Mesothelial cell of epicardium (in vitro differentiated cells): Measurements from ENCODE around the gene PLD5. TPM values are rescaled to one million over a fixed set of nuclear protein-coding genes. Genes with fewer than 3 reads are reported as not detected.
"Not testable (repeated sequence)": the region's sequence is repeated elsewhere in the genome, so short reads cannot be mapped to it uniquely, and the experiment has no call there.

Experiments used
- DNase-seq, 2 experiments: peaks; one replicate each; pipeline ENCODE4 v3.0.0; 2021; ENCODE audit warnings: low spot score in 2 of 2; ENCODE audit not compliant: unreplicated experiment in 2 of 2
- H3K27ac Mint-ChIP-seq: 2 replicates; pipeline ENCODE4 v1.8.0; 2021; ENCODE audit warnings: mixed read lengths
- H3K27me3 Mint-ChIP-seq: 2 replicates; pipeline ENCODE4 v1.8.0; 2021; ENCODE audit warnings: low read depth, mixed read lengths
- H3K36me3 Mint-ChIP-seq: 2 replicates; pipeline ENCODE4 v1.8.0; 2021; ENCODE audit warnings: mixed read lengths
- H3K4me1 Mint-ChIP-seq: 2 replicates; pipeline ENCODE4 v1.8.0; 2021; ENCODE audit warnings: mixed read lengths
- H3K4me3 Mint-ChIP-seq: 2 replicates; pipeline ENCODE4 v1.8.0; 2021; ENCODE audit warnings: mild to moderate bottlenecking, moderate library complexity, mixed read lengths
- H3K9me3 Mint-ChIP-seq: 2 replicates; pipeline ENCODE4 v1.8.0; 2021; ENCODE audit warnings: mixed read lengths
- total RNA-seq: library from RNA; stranded (reverse); gene quantifications from 3 replicates; pipeline ENCODE4 v1.2.1, GENCODE V29; 2021
- TF ChIP-seq, protein P1 (sequence below): fragments of 200-600 bp; sonication (generic); IDR thresholded peaks from one replicate; pipeline ENCODE4 v1.5.0; 2021; ENCODE audit warnings: antibody characterized with exemption; ENCODE audit not compliant: unreplicated experiment

The PLD5 gene
- total RNA-seq, 1 donor from 2014 or later: 4.3 TPM

DNA sequence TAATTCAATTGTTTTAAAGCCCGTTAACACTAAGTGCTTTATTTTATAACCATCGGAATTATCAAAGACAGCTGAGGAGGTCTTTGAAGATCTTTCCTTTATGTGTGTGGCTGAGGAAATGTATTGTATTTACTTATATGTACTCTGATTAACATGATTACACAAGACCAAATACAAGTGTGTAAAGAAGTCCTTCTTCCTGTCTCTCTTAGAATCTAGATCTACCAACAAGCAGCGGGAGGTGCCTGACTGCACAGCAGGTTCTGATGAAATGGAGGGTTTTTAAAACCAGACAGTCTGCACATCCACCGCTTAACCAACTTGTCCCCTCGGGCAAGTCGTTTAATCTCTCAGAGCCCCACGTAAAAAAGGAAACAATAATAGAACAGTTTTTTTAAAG, 285.1 kb downstream of the PLD5 start:
- Mint-ChIP-seq H3K9me3 (no peaks in the 10 kb centered on the region), H3K4me1 (peaks cover 8% of the 10 kb centered on the region), H3K36me3 (no peaks in the 10 kb centered on the region), H3K4me3 (no peak overlapping the region), H3K27ac (no peak overlapping the region), H3K27me3 (no peaks in the 10 kb centered on the region)
- TF ChIP-seq, protein P1, sequence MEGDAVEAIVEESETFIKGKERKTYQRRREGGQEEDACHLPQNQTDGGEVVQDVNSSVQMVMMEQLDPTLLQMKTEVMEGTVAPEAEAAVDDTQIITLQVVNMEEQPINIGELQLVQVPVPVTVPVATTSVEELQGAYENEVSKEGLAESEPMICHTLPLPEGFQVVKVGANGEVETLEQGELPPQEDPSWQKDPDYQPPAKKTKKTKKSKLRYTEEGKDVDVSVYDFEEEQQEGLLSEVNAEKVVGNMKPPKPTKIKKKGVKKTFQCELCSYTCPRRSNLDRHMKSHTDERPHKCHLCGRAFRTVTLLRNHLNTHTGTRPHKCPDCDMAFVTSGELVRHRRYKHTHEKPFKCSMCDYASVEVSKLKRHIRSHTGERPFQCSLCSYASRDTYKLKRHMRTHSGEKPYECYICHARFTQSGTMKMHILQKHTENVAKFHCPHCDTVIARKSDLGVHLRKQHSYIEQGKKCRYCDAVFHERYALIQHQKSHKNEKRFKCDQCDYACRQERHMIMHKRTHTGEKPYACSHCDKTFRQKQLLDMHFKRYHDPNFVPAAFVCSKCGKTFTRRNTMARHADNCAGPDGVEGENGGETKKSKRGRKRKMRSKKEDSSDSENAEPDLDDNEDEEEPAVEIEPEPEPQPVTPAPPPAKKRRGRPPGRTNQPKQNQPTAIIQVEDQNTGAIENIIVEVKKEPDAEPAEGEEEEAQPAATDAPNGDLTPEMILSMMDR: no peak
- DNase-seq: no peak

- no peaks in the 10 kb centered on the region for H3K27me3 Mint-ChIP-seq
- H3K36me3 Mint-ChIP-seq: no peaks in the 10 kb centered on the region
- peaks cover 6% of the 10 kb centered on the region for H3K4me1 Mint-ChIP-seq
- TF ChIP-seq, protein P1: no peak
- H3K27ac Mint-ChIP-seq: no peak overlapping the region
- H3K4me3 Mint-ChIP-seq: no peak overlapping the region
- DNase-seq: no peak
- no peaks in the 10 kb centered on the region for H3K9me3 Mint-ChIP-seq
Observed at GRCh38 chr1:242237051-242237450, 287.4 kb downstream of the PLD5 start.

GRCh38 chr1:242228991-242229390, 295.5 kb downstream of the PLD5 start:
- TF ChIP-seq, protein P1: no peak
- no peaks in the 10 kb centered on the region for H3K4me1 Mint-ChIP-seq
- no peaks in the 10 kb centered on the region for H3K27me3 Mint-ChIP-seq
- DNase-seq: no peak
- no peak overlapping the region for H3K4me3 Mint-ChIP-seq
- no peaks in the 10 kb centered on the region for H3K9me3 Mint-ChIP-seq
- H3K36me3 Mint-ChIP-seq: no peaks in the 10 kb centered on the region
- no peak overlapping the region for H3K27ac Mint-ChIP-seq

GRCh38 chr1:242225767-242226573, 298.5 kb downstream of the PLD5 start:
- H3K36me3 Mint-ChIP-seq: no peaks in the 10 kb centered on the region
- H3K9me3 Mint-ChIP-seq: no peaks in the 10 kb centered on the region
- no peak overlapping the region for H3K4me3 Mint-ChIP-seq
- no peaks in the 10 kb centered on the region for H3K4me1 Mint-ChIP-seq
- H3K27me3 Mint-ChIP-seq: no peaks in the 10 kb centered on the region
- DNase-seq: no peak
- TF ChIP-seq, protein P1: no peak
- H3K27ac Mint-ChIP-seq: no peak overlapping the region

- H3K27me3 Mint-ChIP-seq, H3K4me3 Mint-ChIP-seq, H3K27ac Mint-ChIP-seq, H3K9me3 Mint-ChIP-seq, DNase-seq, H3K4me1 Mint-ChIP-seq, H3K36me3 Mint-ChIP-seq: not testable (repeated sequence)
Observed at GRCh38 chr1:242224878-242225766, 299.4 kb downstream of the PLD5 start.

DNA sequence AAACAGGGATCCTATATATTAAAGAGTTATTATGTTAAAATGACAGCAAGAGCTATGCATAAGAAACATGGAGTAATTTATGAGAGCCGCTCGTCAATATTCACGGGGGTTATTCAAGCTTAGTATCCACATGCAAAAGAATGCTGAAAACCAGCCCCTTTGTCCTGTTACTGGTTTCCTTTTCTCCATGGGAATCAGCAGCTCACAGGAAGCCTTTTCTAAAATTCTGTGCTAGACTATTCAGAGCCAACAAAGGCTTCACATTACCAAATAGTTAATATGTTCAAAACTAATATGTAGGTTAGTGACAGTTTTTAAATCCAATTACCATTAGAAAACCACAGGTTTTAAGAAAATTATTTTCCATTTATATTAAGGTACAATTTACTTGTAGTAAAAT, 300.0 kb downstream of the PLD5 start:
- Mint-ChIP-seq H3K27ac (no peak overlapping the region), H3K36me3 (no peaks in the 10 kb centered on the region), H3K9me3 (no peaks in the 10 kb centered on the region), H3K27me3 (no peaks in the 10 kb centered on the region), H3K4me1 (no peaks in the 10 kb centered on the region), H3K4me3 (no peak overlapping the region)
- TF ChIP-seq, protein P1: no peak
- no peak for DNase-seq
